Activated T-cell treated with anti-CD3 and anti-CD28 coated beads for 1 hour (primary cell): Measurements from ENCODE around the gene OSBPL10.

ENCODE experiments used
- DNase-seq: peaks from one replicate; pipeline ENCODE4 v3.0.0-alpha.2; 2020; ENCODE audit warnings: low read depth

OSBPL10 gene

DNA sequence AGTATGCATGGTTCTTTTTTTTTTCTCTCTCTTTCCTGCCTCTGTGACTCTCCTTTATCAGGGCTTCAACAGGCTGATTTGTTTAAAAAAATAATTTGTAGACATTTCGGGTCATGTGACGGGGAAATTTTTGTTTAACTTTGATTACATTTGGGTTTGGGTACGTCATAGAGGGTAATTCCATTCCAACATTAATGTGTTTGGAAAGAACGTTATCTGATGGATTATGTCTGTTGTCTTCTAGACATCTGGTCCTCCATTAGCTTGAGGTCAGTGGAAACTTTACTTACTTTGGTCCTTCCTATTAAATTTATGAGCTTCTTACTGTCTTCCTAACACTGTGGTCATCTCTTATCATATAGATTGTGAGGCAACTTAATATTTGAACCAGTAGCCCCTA lies 367.4 kb downstream of the OSBPL10 start:
- DNase-seq = no peak

DNA sequence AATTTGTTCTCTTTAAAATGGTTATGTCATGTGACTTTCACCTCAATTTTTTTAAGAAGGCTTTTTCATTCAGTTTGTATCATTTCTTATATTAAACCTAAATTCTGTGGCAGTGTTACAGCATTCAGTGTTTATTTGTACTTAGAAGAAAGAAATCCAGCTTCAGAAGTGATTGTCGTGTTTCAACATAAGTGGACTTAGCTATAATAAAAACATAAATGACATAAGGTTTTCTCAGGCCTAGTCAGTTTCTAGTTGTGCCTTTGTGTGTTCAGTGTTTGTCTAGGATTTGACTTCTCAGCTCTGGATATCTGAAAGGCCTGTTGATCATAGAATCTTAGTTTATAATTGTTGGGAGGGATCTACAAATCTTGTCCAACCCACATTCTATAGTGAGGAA lies 367.9 kb downstream of the OSBPL10 start:
- DNase-seq = no peak
